Ishikawa (cell line): Measurements from ENCODE around the gene S100A7A.

ENCODE experiments used
- CREB1 ChIP-seq: IDR thresholded peaks from 2 replicates; pipeline ENCODE4 v1.6.1; 2012; ENCODE audit warnings: low read depth
- EP300 ChIP-seq: IDR thresholded peaks from 2 replicates; pipeline ENCODE4 v1.6.1; 2012; ENCODE audit warnings: borderline replicate concordance
- MAX ChIP-seq: IDR thresholded peaks from 2 replicates; pipeline ENCODE4 v1.6.1; 2012
- RAD21 ChIP-seq: IDR thresholded peaks from 2 replicates; pipeline ENCODE4 v1.6.1; 2012; ENCODE audit warnings: low read depth
- REST ChIP-seq: IDR thresholded peaks from 2 replicates; pipeline ENCODE4 v1.6.1; 2012; ENCODE audit warnings: low read depth, mild to moderate bottlenecking
- TAF1 ChIP-seq: IDR thresholded peaks from 2 replicates; pipeline ENCODE4 v1.6.1; 2012; ENCODE audit warnings: low read depth, mild to moderate bottlenecking
- TCF12 ChIP-seq: IDR thresholded peaks from 2 replicates; pipeline ENCODE4 v1.6.1; 2012; ENCODE audit warnings: low read depth

- no peak for TF ChIP-seq MAX
- no peak for TF ChIP-seq CREB1
- no peak for TF ChIP-seq REST
- TF ChIP-seq RAD21: no peak
- no peak for TF ChIP-seq TCF12
- no peak for TF ChIP-seq TAF1
- no peak for TF ChIP-seq EP300
Observed at GRCh38 chr1:153430166-153430553, 13.8 kb downstream of the S100A7A start.
